Gastrocnemius medialis (tissue), 4 donors: ENCODE results near the gene LRCH3. TPM values are rescaled to one million over a fixed set of nuclear protein-coding genes. Genes with fewer than 3 reads are reported as not detected.

Experiments used
- ATAC-seq, 2 donors: fragments of 150-250 bp; one replicate each; pipeline ENCODE4 v1.9.1; 2016
- DNase-seq, 2 donors: peaks; one replicate each; pipeline ENCODE4 v3.0.0-alpha.2; 2019
- H3K27ac ChIP-seq, 4 donors: fragments of 200-600 bp; sonication (generic); 1 replicate in 1 of 4; 2 replicates in 3 of 4; pipeline ENCODE4 v1.5.1; 2016 to 2018; ENCODE audit warnings: mild to moderate bottlenecking in 2 of 4, moderate library complexity in 1 of 4
- H3K27me3 ChIP-seq, 3 donors: fragments of 200-600 bp; sonication (generic) in 2 of 3; 1 replicate in 1 of 3; 2 replicates in 2 of 3; pipeline versions ENCODE4 v1.5.1 to v1.6.0; 2016 to 2019; ENCODE audit warnings: mild to moderate bottlenecking in 1 of 3, moderate library complexity in 1 of 3
- H3K36me3 ChIP-seq, 2 donors: fragments of 200-600 bp; sonication (generic) in 1 of 2; one replicate each; pipeline ENCODE4 v1.5.1; 2017 to 2018
- H3K4me1 ChIP-seq, 2 donors: fragments of 200-600 bp; sonication (generic) in 1 of 2; one replicate each; pipeline ENCODE4 v1.5.1; 2016 to 2017; ENCODE audit warnings: mild to moderate bottlenecking in 2 of 2
- H3K4me3 ChIP-seq, 4 donors: fragments of 200-600 bp; sonication (generic) in 3 of 4; 1 replicate in 1 of 4; 2 replicates in 3 of 4; pipeline ENCODE4 v1.5.1; 2016 to 2019; ENCODE audit warnings: mild to moderate bottlenecking in 2 of 4
- H3K9me3 ChIP-seq, 3 donors: fragments of 200-600 bp; sonication (generic) in 2 of 3; 1 replicate in 1 of 3; 2 replicates in 2 of 3; pipeline ENCODE4 v1.5.1; 2016 to 2019
- POLR2A ChIP-seq, 2 donors: fragments of 450-650 bp; IDR thresholded peaks; one replicate each; pipeline ENCODE4 v1.6.1; 2017; ENCODE audit warnings: antibody characterized with exemption in 2 of 2, mild to moderate bottlenecking in 2 of 2, moderate library complexity in 2 of 2
- in situ Hi-C, 4 donors: fragments of 200-750 bp; cut with MboI; loops; one replicate each; pipeline versions ENCODE4 v1.15.0 to v1.8.0; 2017; ENCODE audit warnings: low sequenced_read_pairs in 4 of 4
- intact Hi-C: fragments of 100-400 bp; cut with DNase I; formaldehyde crosslinking; loops from one replicate; pipeline ENCODE4 v1.15.1; 2023; ENCODE audit warnings: low total_unique reads
- total RNA-seq, 4 donors: library from RNA; depleted of rRNA; stranded (reverse); fragments of >200 nt; gene quantifications; one replicate each; pipeline versions ENCODE4 v1.1.0 to v1.2.3, GENCODE V29; 2016
- TF ChIP-seq, protein P1 (sequence below), 5 experiments: fragments of 450-650 bp in 3 of 5; fragments of 200-600 bp in 2 of 5; sonication (generic) in 2 of 5; IDR thresholded peaks in 4 of 5; conservative IDR thresholded peaks in 1 of 5; 1 replicate in 4 of 5; 2 replicates in 1 of 5; pipeline ENCODE4 v1.5.1; 2016 to 2019; ENCODE audit warnings: antibody characterized with exemption in 5 of 5, mild to moderate bottlenecking in 3 of 5, moderate library complexity in 3 of 5

The LRCH3 gene
- total RNA-seq, 4 donors from 2014 or later, result 18.0 to 126 (median 26.7) TPM

DNA sequence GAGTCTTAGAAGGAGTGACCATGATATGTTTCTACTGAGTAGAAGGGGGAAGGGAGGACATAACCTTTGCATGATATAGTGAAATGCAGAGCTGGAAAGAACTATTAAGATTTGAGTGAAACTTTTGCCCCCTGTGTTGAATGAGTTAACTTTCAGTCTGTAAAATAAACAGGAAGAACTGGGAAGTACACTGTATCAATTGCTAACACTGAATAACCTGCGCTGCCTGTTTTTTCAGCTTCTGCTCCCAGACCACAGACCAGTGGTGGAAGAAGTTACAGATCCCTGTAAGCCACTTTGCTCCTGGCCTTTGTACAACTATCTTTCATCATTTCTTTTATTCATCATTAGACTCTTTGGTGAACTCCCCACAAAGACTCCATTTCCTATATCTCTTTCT lies 3.6 kb upstream of the LRCH3 start:
- intact Hi-C loops (no loop called here), in situ Hi-C loops (no loop called here)
- no peak for TF ChIP-seq POLR2A (IDR thresholded peaks at IDR 0.05)
- TF ChIP-seq, protein P1, sequence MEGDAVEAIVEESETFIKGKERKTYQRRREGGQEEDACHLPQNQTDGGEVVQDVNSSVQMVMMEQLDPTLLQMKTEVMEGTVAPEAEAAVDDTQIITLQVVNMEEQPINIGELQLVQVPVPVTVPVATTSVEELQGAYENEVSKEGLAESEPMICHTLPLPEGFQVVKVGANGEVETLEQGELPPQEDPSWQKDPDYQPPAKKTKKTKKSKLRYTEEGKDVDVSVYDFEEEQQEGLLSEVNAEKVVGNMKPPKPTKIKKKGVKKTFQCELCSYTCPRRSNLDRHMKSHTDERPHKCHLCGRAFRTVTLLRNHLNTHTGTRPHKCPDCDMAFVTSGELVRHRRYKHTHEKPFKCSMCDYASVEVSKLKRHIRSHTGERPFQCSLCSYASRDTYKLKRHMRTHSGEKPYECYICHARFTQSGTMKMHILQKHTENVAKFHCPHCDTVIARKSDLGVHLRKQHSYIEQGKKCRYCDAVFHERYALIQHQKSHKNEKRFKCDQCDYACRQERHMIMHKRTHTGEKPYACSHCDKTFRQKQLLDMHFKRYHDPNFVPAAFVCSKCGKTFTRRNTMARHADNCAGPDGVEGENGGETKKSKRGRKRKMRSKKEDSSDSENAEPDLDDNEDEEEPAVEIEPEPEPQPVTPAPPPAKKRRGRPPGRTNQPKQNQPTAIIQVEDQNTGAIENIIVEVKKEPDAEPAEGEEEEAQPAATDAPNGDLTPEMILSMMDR (IDR thresholded peaks at IDR 0.05 in 4 of 5, conservative IDR thresholded peaks at IDR 0.05 in 1 of 5), result no peak
- ATAC-seq (no peak), DNase-seq (no peak)
- Histone ChIP-seq H3K27me3 (no peaks in the 10 kb centered on the region), H3K4me3 (no peak overlapping the region), H3K4me1 (peaks cover 3 to 6% of the 10 kb centered on the region in 2 donors), H3K27ac (no peak overlapping the region), H3K36me3 (peaks cover 0 to 19% of the 10 kb centered on the region in 2 donors), H3K9me3 (no peaks in the 10 kb centered on the region)

DNA sequence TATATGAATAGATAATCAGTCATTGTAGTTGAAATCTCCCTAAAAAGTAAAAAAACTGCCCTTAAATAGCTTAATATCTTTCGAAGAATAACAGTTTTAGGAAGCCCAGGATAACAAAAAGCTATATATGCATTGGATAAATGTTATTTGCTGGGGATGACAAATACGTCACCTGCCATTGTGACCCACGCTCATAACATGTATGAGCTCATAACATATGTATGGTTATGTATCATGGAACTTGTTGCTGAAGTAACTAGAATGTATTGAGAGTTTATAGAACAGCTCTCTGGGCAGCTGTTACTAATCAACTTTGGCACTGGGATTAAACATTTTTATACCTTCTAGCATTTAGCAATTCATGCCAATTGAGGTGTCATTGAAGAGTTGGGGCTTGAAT lies 1.7 kb upstream of the LRCH3 start:
- no peak overlapping the region for H3K4me3 ChIP-seq
- DNase-seq (no peak), ATAC-seq (no peak)
- in situ Hi-C loops, result no loop called here
- H3K4me1 ChIP-seq, result peaks cover 21 to 23% of the 10 kb centered on the region in 2 donors
- intact Hi-C loops, result no loop called here
- H3K27ac ChIP-seq, result peak overlapping the region in 1 of 4 donors; percentile 99
- peaks cover 0 to 8% of the 10 kb centered on the region in 2 donors for H3K36me3 ChIP-seq
- no peak for TF ChIP-seq POLR2A (IDR thresholded peaks at IDR 0.05)
- TF ChIP-seq, protein P1 (IDR thresholded peaks at IDR 0.05 in 4 of 5, conservative IDR thresholded peaks at IDR 0.05 in 1 of 5), result no peak
- no peaks in the 10 kb centered on the region for H3K9me3 ChIP-seq
- no peaks in the 10 kb centered on the region for H3K27me3 ChIP-seq

DNA sequence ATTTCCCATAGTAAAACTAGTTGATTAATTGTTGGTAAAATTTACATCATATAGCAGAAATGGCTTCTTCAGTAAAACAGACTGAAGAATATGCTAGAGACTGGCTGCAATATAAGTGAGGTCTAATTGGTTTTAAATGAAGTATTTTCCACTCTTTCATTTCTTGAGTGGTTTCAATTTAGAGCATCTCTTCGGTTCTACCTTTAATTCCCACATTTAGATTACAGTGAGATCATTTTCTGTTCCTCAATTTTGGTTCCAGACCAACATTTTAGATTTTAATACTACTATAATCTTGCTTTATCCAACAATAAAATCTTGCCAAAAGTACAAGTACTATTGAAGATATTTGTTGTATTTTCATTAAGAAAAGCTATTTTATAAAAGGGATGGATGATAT lies 1.0 kb upstream of the LRCH3 start:
- ATAC-seq (no peak), DNase-seq (no peak)
- no peaks in the 10 kb centered on the region for H3K27me3 ChIP-seq
- H3K4me1 ChIP-seq, result peaks cover 27 to 31% of the 10 kb centered on the region in 2 donors
- H3K4me3 ChIP-seq, result no peak overlapping the region
- H3K27ac ChIP-seq, result peak overlapping the region; percentile 89 to 99 (median 94)
- H3K36me3 ChIP-seq, result peaks cover 0 to 8% of the 10 kb centered on the region in 2 donors
- intact Hi-C loops, result loop anchor here (5.0 kb wide), 2 partner anchors 38 to 78 kb away; no protein-coding TSS in a partner anchor
- TF ChIP-seq, protein P1 (IDR thresholded peaks at IDR 0.05 in 4 of 5, conservative IDR thresholded peaks at IDR 0.05 in 1 of 5), result no peak
- TF ChIP-seq POLR2A (IDR thresholded peaks at IDR 0.05), result no peak
- in situ Hi-C loops, result no loop called here
- H3K9me3 ChIP-seq, result no peaks in the 10 kb centered on the region

DNA sequence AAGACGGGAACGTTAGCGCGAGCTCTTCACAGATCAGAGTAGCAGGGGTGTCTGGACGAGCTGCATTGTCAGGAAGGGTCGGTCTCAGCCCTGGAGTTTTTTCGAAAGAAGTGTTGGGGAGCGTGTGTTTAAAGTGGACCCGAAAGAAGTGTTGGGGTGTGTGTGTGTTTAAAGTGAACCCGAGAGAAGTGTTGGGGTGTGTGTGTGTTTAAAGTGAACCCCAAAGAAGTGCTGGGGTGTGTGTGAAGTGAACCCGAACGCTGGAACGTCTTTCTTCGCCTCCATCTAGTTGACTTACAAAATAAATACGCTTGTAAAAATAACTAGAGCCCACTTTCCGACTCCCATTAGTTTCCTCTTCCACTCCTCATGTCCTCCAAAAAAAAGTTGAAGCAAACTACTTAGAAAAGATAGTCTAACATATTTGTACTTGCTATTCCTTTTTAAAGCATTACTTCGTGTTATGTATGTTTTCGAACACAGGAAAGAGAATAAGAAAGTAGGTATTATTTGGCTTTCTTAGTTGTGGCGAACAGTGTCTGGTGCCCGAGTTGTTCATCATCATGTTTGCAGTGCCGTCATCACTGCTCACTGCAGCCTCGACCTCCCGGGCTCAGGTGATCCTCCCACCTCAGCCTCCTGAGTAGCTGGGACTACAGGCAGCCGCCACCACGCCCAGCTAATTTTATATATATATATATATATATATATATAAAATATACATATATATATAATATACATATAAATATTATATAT lies 1.0 kb downstream of the LRCH3 start:
- no peaks in the 10 kb centered on the region for H3K9me3 ChIP-seq
- intact Hi-C loops (loop anchor here (5.0 kb wide), 2 partner anchors 40 to 80 kb away; no protein-coding TSS in a partner anchor), in situ Hi-C loops (no loop called here)
- H3K36me3 ChIP-seq, result peaks cover 0 to 2% of the 10 kb centered on the region in 2 donors
- H3K4me3 ChIP-seq, result peak overlapping the region; percentile 79 to 98 (median 87)
- DNase-seq (no peak), ATAC-seq (peak; percentile 29 to 37)
- peak overlapping the region; percentile 89 to 99 (median 94) for H3K27ac ChIP-seq
- TF ChIP-seq, protein P1 (IDR thresholded peaks at IDR 0.05 in 4 of 5, conservative IDR thresholded peaks at IDR 0.05 in 1 of 5), result no peak
- TF ChIP-seq POLR2A (IDR thresholded peaks at IDR 0.05), result no peak
- H3K27me3 ChIP-seq, result no peaks in the 10 kb centered on the region
- peaks cover 39 to 40% of the 10 kb centered on the region in 2 donors for H3K4me1 ChIP-seq
